GOT3 (cell line): ENCODE results near the gene GCH1.
"Not testable (repeated sequence)": the region's sequence is repeated elsewhere in the genome, so short reads cannot be mapped to it uniquely, and the experiment has no call there.

Experiments
- DNase-seq: peaks from one replicate; lab custom pipeline; 2025; ENCODE audit warnings: mixed read lengths; lab: John Stamatoyannopoulos, UW

GCH1 gene, protein sequence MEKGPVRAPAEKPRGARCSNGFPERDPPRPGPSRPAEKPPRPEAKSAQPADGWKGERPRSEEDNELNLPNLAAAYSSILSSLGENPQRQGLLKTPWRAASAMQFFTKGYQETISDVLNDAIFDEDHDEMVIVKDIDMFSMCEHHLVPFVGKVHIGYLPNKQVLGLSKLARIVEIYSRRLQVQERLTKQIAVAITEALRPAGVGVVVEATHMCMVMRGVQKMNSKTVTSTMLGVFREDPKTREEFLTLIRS

DNA sequence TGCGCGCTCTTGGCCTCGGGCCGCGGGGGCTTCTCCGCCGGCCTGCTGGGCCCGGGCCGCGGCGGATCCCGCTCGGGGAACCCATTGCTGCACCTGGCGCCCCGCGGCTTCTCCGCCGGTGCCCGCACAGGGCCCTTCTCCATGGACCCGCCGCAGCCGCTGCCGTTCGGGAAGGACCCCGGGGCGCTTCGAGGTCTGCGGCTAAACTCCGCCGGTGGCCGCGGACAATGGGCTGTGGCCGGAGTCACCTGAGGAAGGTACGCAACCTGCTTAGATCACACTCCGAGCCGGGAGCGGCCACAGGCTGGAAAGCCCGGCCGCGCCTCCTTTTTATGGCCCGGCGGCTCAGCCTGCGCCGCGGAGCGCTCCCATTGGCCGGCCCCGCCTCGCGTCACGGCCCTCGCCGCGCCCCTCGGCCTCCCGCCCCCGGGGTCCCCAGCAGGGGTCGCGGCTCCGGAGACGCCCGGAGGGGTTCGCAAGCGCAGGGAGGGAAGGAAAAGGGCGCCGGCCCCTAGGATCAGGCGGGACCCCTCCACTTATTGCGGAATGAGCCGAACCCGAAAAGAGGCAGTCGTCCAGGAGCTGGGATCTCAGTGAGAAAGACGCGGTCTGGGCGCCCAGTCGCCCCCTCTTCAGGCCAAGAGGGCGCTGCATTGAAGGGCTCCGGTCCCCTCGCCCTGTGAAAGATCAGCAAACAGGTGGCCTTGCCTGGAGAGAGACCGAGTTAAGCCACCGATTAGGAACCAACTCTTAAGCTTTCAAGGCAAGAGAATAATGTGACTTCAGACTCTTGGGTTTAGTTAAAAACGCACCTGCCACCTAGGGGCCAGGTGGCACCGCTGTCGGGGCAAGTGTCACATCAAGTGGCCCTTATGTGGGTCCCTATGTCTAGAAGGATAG lies at the start of gene GCH1:
GCH1 (minus strand) TSS at position 306 of the 900 bp plus-strand sequence; CDS start at position 143, 163 bp downstream.
- DNase-seq, result no peak

DNA sequence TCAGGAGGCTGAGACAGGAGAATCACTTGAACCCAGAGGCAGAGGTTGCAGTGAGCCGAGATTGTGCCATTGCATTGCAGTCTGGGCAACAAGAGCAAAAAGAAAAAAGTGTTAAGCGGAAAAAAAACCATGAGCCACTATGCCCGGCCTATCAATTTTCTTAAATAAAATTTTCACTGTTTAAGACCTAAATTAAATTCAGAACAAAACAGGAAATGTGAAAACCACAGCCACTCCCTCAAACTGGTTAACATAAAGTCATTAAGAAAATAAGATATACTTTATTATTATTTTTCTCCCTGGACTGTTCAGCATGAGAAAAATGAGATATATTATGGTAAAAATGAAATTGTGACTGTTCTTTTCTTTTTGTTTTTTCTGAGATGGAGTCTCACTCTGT lies 44.6 kb upstream of the GCH1 start:
- DNase-seq, result no peak

DNA sequence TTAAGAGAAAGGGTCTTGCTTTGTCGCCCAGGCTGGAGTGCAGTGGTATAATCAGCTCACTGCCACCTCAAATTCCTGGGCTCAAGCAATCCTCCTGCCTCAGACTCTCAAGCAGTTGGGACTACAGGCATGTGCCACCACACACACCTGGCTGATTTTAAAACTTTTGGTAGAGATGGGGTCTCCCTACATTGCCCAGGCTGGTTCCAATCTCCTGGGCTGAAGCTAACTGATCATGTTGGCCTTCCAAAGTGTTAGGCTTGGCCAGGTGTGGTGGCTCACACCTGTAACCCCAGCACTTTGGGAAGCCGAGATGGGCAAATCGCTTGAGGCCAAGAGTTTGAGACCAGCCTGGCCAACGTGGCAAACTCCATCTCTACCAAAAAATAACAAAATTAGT lies 43.9 kb upstream of the GCH1 start:
- no peak for DNase-seq

DNA sequence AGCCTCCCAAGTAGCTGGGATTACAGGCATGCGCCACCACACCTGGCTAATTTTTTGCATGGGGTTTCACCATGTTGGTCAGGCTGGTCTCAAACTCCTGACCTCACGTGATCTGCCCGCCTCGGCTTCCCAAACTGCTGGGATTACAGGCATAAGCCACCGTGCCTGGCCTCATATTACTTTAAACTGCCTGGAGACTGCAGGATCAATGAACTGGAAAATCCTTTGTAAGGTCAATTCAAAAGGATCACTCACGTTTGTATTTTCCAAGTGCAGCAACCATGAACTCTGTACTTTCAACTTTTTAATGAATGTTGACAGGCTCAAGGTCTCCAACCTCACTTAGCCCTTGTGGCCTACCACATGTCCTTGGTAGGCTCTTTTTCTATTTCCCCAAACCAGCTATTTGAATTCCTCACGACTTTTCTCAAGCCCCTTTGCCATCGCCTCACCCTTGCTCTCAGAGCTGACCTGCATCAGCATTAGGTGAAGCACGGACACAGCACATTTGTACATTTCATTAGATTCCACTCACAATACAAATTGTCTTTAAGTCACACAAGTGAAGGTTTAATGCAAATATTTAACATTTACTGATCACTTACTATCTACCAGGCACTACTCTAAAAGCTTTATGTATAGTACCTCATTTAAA lies 42.2 kb upstream of the GCH1 start:
- DNase-seq, result no peak

DNA sequence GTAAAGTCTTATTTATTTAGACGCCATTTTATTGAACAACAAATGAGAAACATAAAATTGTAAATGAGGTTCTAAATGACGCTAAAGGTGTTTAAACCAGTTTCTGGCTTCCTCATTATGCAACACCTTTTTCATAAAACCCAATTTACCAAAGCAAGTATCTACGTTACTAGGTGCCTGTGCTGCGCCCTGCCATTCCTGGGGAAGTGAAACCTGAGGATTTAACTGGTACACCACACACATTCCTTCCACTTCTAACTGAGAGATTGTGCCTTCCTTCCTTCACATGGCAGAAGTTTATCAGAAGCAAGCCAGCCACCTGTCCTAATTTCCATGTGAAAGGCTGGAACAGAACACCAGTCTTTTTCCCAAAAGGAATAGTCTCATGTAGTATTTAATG lies 40.3 kb upstream of the GCH1 start:
- no peak for DNase-seq

DNA sequence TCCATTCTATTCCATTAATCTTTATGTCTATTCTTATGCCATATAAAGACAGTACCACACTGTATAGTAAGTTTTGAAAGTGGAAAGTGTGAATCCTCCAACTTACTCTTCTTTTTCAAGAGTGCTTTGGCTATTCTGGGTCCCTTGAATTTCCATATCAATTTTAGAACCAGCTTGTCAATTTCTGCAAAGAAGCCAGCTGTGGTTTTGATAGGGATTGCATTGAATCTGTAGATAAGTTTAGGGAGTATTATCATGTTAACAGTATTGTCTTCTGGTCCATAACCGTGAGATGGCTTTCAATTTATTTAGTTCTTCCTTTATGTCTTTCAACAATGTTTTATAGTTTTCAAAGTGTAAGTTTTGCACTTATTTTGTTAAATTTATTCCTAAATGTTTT lies 34.2 kb upstream of the GCH1 start:
- DNase-seq, result no peak

DNA sequence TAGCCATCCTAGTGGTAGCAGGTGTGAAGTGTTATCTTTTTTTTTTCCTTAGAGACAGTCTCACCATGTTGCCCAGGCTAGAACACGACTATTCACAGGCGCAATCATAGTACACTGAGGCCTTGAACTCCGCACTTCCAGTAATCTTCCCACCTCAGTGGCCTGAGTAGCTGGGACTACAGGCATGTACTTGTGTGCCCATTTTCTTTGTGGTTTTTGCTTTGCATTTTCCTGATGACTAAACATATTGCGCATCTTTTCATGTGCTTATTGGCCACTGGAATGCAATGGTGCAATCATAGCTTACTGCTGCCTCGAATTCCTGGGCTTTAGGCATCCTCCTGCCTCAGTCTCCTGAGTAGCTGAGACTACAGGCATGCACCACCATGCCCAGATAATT lies 33.3 kb upstream of the GCH1 start:
- no peak for DNase-seq

DNA sequence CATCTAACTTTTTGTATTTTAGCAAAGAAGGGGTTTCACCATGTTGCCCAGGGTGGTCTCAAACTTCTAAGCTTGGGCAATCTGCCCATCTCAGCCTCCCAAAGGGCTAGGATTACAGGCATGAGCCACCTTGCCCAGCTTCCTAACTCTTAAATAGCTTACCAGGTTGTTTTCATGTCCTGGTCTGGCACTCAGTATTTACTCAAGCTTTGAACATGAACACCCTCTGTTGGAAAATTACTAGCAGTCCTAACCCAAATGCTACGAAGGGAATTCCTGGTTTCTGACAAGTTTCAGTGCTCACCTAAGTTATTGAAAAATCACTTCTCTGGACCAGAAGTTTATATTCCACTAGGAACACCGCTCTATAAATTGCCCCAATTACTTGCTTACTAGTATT lies 32.5 kb upstream of the GCH1 start:
- no peak for DNase-seq

DNA sequence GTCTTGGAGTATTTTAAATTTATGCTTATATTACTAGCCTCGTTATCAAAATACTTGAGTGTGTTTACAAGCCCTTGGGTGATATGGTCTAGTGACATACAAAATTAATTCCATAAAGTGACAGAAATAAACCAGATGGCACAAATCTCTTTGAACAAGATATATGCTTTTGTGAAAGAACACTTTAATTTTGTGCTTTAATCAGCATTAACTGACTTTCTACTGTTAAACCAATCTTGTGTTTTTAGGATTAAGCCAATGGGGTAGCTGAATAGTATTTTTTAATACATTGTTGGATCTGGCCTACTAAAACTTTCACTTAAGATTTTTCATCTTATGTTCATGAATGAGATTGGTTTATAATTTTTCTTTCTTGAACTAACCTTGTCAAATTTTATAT lies 30.4 kb upstream of the GCH1 start:
- DNase-seq, result no peak

DNA sequence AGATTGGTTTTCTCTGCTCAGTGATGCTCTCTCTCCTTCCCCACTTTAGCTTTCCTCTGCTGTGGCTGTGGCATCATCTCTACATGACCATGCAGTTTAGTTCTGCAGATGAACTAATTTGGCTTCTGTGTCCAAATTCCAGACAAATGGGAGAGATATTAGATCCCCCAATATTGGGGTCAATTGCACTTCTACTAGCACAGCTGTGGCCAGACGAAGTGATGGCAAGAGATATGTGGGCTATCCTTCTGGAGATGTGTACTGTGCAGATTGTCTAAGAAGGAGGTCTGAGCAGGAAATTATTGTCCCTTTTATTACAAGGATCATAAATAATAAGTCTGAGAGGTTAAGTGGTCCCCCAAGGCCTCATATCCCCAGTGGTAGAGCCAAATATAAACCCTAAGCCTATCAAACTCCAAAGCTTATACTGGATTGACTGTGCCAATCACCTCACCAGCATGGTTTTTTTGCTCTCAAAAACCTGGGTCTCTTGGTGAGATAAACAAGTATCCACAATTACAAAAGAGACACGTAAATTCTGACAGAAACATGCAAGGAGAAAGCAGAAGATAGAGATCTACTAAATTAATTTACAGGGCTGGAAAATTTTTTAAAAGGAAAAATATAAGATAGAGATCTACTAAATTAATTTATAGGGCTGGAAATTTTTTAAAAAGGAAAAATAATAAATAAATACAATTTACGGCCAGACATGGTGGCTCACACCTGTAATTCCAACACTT lies 29.1 kb upstream of the GCH1 start:
- no peak for DNase-seq

DNA sequence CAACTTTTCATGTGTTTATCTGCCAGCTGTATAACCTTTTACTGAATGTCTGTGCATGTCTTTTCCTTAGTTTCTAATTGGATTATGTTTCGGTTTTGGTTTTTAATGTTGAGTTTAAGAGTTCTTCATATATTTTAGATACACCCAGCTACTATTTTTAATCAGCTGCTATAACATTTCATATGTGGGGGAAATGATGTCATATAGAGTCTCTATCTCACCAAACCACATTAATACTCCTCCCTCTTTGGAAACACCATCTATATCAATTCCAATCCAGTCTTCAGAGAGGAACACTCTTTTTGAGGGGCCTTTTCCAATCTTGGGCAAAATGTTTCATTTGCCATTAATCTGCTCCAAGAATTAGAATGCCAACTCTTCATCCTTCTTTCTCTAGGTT lies 28.5 kb upstream of the GCH1 start:
- no peak for DNase-seq

DNA sequence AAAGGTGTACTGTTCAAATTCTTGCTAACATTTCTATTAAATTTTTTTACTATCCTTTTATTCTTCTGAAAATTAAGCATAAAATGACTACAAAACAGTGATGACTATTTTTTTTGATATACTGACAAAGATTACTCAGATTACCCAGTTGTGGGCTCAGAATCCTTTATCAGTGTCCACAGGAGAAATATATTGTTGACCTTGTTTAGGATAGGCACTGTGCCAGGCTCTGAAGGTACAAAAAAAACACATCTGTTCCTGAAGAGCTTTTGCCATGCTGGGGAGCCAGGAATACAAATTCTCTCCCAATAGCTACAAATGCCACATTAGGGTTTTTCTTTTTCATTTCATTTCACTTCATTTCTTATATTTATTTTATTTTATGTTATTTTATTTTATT lies 26.9 kb upstream of the GCH1 start:
- no peak for DNase-seq

DNA sequence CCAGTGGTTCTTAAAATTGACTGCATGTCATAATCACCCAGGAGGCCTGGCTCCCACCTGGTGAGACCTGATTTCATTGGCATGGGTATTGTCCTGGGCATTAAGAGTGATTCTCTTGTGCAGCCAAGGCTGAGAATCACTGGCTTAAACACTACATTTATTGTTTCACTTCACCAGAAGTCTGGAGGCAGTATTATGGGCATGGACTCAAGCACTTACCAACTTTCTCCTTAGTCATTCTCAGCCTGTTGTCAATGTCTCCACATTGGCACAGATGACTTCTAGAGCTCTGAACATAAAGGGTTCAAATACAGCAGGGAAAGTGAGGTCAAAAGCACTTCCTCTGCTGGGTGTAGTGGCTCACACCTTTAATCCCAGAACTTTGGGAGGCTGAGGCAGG lies 25.6 kb upstream of the GCH1 start:
- no peak for DNase-seq

DNA sequence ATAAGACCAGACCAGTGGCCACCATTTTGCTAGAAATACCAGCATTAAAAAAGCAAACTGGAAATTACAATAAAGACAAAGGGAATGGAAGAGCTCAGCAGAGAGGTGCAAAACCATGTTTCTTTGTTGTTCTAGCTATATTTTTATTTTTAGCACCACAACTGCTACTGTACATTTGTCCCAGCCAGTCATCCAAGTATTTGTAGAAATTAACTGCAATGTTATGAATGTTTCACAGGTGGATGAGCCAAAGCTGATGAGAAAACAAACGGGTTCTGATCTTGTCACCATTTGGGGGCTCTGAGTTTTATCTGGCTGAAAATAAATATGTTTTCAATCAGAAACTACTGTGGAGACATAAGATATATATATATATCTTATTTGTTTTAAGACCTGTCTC lies 24.9 kb upstream of the GCH1 start:
- DNase-seq, result no peak

DNA sequence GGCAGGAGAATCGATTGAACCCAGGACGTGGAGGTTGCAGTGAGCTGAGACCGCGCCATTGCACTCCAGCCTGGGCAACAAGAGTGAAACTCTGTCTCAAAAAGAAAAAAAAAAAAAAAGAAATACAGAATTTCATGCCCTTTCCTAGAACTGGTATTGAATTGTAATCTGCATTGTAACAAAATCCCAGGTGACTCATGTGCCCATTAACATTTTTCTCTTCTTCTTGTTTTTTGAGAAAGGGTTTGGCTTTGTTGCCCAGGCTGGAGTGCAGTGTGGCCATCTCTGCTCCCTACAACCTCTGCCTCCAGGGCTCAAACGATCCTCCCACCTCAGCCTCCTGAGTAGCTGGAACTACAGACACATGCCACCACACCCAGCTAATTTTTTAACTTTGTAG lies 23.9 kb upstream of the GCH1 start:
- DNase-seq, result not testable (repeated sequence)

DNA sequence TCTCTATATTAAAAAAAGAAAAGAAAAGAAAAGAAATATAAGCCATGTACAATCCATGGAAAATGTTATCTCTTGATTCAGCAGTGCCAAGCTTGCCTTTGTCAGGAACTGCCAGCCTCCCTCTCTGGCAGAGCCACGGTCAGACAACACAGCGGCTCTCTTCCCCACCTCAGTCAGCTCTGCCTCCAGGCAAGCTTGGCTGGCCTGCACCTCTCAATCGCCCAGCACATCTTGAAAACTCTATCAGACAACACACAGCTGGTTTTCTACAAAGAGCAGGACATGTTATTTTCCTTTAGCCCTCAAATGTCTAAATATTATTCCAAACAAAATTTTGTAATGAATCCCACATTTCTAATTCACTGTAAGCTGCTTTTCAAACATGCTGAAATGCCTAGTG lies 20.0 kb upstream of the GCH1 start:
- DNase-seq, result no peak

DNA sequence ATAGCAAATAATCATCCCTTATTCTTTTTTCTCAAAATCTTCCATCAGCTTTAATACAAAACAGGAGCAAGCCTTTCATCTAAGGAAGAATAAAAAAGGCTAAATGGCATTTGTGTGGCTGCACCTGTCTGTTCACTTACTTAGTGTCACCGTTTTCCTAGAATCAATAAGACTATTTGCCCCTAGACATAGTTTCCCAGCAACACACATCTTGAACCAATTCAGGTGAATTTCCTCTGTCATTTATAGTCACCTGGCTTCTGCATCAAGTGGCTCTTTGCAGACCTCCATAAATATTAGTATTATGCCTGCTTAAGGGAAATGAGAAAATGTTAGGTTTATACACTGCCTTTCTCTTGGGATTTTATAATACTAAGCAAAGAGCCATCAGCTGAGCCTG lies 17.4 kb upstream of the GCH1 start:
- DNase-seq, result no peak

DNA sequence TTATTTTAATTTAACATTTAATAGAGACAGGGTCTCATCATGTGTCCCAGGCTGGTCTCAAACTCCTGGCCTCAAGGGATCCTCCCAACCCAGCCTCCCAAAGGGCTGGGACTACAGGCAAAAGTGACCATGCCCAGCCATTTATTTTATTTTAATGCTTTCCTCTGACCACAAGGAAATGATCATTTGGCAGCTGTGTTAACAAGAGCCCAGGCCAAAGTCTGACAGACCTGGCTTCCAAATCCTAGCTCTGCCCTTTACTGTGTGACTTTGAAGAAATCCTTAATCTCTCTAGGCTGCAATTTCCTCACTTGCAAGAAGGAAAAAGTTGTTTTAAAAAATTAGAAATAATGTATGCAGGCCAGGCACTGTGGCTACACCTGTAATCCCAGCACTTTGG lies 16.7 kb upstream of the GCH1 start:
- no peak for DNase-seq

DNA sequence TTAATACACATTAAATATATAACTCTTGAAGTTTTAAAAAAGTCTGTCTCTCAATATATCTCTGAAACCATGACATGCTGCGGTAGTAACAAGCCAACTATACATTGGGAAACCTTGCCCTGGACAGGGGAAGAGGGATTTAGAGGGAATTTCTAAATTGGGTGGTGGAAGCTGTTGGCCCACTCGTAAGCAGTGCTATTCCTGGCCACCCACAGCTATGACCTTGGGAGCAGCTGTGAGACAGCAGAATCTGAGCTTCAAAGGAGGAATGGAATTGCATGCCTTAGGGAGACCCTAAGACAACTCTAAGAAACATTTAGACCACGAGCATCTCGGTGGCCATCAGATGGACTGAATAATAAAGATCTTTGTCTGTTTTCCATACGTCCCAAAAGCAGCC lies 15.8 kb upstream of the GCH1 start:
- no peak for DNase-seq

DNA sequence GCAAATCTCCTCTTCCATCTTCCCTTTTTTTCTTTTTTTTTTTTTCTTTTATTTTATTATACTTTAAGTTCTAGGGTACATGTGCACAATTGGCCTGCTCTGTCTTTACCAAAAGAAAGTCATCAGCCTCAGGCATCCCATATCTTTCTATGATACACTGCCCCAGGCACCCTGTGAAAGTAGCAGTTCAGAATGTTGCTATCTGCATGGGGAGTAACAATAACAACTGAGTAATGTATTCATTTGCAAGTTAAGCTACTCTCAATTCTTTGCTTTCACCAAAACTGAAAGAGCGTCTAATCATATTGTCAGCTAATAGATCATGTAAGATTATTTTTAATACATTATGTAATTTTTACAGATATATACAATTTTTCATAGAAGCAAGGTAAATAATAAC lies 13.5 kb upstream of the GCH1 start:
- DNase-seq, result no peak

DNA sequence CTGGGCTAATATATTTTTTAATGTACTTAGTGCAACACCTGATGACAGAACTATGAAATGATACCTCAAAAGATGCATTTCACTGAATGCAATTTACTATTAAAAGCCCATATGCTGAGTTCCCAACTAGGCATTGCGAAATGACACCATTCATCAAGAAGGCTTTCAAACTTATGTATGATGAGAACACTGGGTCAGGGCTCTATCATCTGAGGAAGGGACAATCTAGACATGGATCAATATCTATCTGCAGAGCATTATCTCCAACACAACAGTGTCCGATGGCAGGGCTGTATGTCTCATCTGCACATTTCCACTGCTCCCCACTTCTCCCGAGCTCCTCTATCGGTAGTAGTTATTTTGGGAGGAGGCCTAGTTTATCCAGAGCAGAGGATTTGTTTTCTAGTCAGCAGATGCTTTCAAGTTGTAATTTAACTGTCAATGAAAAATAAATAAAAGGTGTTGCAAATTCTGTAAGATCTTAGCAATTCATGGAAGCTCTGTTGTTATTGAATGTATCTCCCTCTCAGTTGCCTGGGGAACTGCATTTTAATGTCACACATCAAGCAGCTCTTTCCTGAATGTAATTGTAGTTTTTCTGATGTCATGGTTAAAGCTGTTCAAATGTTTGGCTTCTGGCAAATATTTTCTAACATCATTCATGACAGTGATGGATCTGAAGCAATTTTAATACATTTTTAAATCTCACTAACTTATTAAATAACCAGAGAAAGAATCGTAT lies 7.4 kb upstream of the GCH1 start:
- DNase-seq, result no peak

DNA sequence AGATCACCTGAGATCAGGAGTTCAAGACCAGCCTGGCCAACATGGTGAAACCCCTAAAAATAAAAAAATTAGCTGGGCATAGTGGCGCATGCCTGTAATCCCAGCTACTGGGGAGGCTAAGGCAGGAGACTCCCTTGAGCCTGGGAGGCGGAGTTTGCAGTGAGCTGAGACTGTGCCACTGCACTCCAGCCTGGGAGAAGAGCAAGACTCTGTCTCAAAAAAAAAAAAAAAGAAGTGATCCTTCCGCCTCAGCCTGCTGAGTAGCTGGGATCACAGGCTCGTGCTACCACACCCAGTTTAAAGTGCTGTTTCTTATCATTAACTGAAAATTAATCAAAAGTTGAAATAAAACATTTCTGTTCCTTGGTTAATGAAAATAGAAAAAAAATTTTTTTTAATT lies 6.3 kb upstream of the GCH1 start:
- not testable (repeated sequence) for DNase-seq
